ENCODE results near the gene OLIG1.
A peak's percentile ranks its signal among the peaks of the same experiment; 100 is the strongest.

The OLIG1 gene

DNA sequence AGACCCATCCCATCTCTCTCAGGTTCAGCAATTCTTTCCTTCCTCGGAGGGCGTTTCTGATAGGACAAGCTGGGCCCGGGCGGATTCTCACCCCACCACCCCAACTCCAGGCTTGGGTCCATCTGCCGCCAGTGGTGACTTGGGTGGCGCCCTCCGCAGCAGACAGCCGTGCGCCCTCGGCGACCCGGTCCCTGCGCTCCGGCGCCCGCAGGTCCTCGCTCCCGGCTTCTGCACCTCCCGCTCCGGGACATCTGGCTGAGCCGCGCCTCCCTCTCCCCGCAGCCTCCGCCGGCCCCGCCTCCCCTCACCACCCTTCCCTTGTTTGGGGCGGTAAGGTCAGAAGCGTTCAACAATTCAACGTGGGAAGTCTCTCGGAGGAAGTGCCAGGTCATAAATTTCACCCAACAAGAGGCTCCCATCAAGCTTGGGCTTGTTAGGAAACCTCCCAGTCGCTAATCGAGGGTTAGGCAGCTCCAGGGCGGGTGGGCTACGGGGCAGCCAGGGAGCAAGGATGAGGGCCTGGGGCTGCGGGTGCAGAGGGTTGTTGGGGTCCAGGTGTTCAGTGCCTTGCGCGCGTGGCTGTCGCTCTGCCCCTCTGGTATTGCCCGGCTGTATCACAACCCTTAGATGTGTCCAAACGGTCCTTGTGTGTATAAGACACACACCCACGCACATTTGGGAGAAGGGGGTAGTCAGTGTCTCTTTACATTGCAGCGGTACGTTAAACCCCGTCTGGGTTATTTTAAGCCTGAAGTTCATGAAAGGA, 39.8 kb downstream of the OLIG1 start:
- no peaks in the 10 kb centered on the region for H3K9me3 ChIP-seq (ENCODE audit: low read depth, low read length)
- H3K9ac ChIP-seq (ENCODE audit: insufficient read length) = no peak overlapping the region
- DNase-seq (ENCODE audit: low read depth, low spot score) = no peak
- no peak overlapping the region for H3K4me3 ChIP-seq
- no peaks in the 10 kb centered on the region for H3K36me3 ChIP-seq (ENCODE audit: insufficient read depth, low read length)
- H3K27ac ChIP-seq = no peak overlapping the region
- TF ChIP-seq FOXP2 (optimal IDR thresholded peaks at IDR 0.05; ENCODE audit: control extremely low read depth, extremely low read length, insufficient read depth) = no peak
- TF ChIP-seq POLR2AphosphoS5 (IDR thresholded peaks at IDR 0.05; ENCODE audit: borderline replicate concordance, low read depth, low read length) = no peak
- no peak for TF ChIP-seq EZH2 (IDR thresholded peaks at IDR 0.05)

DNA sequence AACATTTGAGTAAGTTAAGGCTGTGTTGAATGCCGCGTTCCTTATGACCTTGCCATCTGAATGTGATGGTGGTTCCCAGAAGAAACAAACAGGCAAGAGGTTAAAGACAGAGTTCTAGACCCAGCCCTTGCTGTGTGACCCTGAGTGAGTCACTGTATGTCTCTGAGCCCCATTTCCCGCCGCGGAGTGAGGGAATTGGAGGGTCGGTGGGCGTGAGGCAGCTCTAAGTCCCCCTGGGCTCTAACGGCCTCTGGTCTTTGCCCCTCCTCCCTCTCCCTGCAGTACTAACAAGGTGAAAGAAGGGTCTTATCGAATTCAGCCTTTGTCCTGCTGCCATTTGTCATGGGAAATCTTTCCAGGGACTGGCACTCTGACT, 40.4 kb downstream of the OLIG1 start:
- DNase-seq (ENCODE audit: low read depth, low spot score) = no peak
- no peak for TF ChIP-seq FOXP2 (optimal IDR thresholded peaks at IDR 0.05; ENCODE audit: control extremely low read depth, extremely low read length, insufficient read depth)
- no peak for TF ChIP-seq POLR2AphosphoS5 (IDR thresholded peaks at IDR 0.05; ENCODE audit: borderline replicate concordance, low read depth, low read length)
- TF ChIP-seq EZH2 (IDR thresholded peaks at IDR 0.05) = no peak
- Histone ChIP-seq H3K4me3 (no peak overlapping the region), H3K9ac (ENCODE audit: insufficient read length) (no peak overlapping the region), H3K9me3 (ENCODE audit: low read depth, low read length) (no peaks in the 10 kb centered on the region), H3K36me3 (ENCODE audit: insufficient read depth, low read length) (no peaks in the 10 kb centered on the region), H3K27ac (no peak overlapping the region)

DNA sequence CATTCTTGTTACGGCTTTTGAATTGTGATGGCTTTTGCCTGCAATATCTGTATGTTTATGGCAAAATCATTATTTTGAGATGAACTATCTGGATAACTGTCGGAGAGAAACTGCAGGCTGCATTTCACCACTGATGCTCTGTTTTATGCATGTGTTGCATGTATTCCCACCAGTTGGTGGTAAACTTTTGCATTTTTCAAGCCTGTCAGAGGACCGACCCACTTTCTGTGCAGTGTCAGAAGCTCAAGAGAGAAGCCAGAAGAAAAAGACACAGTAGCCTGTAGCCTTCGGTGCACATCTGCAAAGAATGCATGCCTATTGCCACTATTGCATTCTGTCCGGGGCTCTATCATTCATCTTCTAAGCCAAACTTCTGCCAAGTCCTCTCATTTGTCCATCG, 41.6 kb downstream of the OLIG1 start:
- Histone ChIP-seq H3K4me3 (no peak overlapping the region), H3K9ac (ENCODE audit: insufficient read length) (no peak overlapping the region), H3K9me3 (ENCODE audit: low read depth, low read length) (no peaks in the 10 kb centered on the region), H3K36me3 (ENCODE audit: insufficient read depth, low read length) (no peaks in the 10 kb centered on the region), H3K27ac (no peak overlapping the region)
- no peak for DNase-seq (ENCODE audit: low read depth, low spot score)
- TF ChIP-seq EZH2 (IDR thresholded peaks at IDR 0.05) (peak; percentile 30), POLR2AphosphoS5 (IDR thresholded peaks at IDR 0.05; ENCODE audit: borderline replicate concordance, low read depth, low read length) (no peak)

DNA sequence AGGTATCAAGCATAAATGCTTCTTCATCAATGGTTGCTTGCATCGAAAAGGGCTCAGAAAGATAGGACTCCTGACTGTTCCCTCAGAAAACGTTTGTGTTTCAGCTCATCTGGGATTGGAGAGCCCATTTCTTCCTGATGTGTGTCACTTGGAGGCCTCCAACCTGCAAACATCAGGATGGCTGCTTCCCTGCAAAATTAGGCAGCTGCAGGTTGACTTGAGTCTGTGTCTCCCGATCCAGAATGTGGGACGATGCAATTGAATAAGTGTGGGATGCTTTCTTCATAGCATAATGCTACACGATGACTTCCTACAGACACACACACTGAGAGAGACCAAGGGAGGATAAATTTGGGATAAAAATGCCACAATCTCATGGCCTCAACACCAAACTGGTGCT, 42.2 kb downstream of the OLIG1 start:
- Histone ChIP-seq H3K9me3 (ENCODE audit: low read depth, low read length) (no peaks in the 10 kb centered on the region), H3K4me3 (no peak overlapping the region), H3K27ac (no peak overlapping the region), H3K36me3 (ENCODE audit: insufficient read depth, low read length) (no peaks in the 10 kb centered on the region), H3K9ac (ENCODE audit: insufficient read length) (no peak overlapping the region)
- TF ChIP-seq FOXP2 (optimal IDR thresholded peaks at IDR 0.05; ENCODE audit: control extremely low read depth, extremely low read length, insufficient read depth) = no peak
- TF ChIP-seq EZH2 (IDR thresholded peaks at IDR 0.05) = no peak
- TF ChIP-seq POLR2AphosphoS5 (IDR thresholded peaks at IDR 0.05; ENCODE audit: borderline replicate concordance, low read depth, low read length) = no peak
- no peak for DNase-seq (ENCODE audit: low read depth, low spot score)

DNA sequence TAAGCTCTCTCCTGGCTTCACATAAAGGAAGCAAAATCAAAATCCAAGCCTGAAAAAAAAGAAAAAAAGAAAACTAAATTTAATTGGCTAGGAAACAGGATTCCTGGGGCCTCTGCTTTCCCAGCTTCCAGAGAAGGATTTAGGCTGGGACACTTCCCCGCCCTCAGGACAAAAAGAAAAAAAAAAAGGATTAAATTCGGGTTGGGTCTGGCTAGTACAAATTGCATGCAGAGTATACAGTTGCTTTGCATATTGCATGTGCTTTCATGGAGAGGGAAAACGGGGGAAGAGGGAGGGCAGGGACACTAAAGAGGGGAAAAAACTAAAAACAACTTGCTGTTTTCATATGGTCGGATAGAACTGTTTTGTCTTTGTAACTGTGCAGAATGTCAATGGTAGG, 42.7 kb downstream of the OLIG1 start:
- Histone ChIP-seq H3K27ac (no peak overlapping the region), H3K9me3 (ENCODE audit: low read depth, low read length) (no peaks in the 10 kb centered on the region), H3K4me3 (no peak overlapping the region), H3K36me3 (ENCODE audit: insufficient read depth, low read length) (no peaks in the 10 kb centered on the region), H3K9ac (ENCODE audit: insufficient read length) (no peak overlapping the region)
- no peak for TF ChIP-seq FOXP2 (optimal IDR thresholded peaks at IDR 0.05; ENCODE audit: control extremely low read depth, extremely low read length, insufficient read depth)
- no peak for TF ChIP-seq EZH2 (IDR thresholded peaks at IDR 0.05)
- TF ChIP-seq POLR2AphosphoS5 (IDR thresholded peaks at IDR 0.05; ENCODE audit: borderline replicate concordance, low read depth, low read length) = no peak
- DNase-seq (ENCODE audit: low read depth, low spot score) = no peak

DNA sequence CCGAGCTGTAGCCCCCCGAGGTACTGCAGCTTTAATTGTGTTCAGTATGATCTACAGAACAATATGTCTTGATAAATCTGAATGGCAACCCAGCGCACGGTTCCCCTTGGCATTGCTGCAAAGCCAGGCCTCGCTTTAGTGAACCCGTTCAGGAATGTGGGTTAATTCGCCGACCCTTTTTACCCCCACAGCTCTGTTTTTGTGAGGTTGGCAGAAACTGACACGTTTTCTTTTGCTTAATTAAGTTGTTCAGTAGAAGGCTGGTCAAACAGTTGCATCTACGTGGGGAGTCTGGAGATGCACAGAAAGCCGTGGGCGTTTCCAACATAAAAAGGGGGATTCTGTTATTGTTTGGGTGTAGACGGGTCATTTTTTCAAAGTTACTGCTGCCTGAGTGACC, 43.2 kb downstream of the OLIG1 start:
- H3K4me3 ChIP-seq = no peak overlapping the region
- no peaks in the 10 kb centered on the region for H3K36me3 ChIP-seq (ENCODE audit: insufficient read depth, low read length)
- H3K9me3 ChIP-seq (ENCODE audit: low read depth, low read length) = no peaks in the 10 kb centered on the region
- no peak for DNase-seq (ENCODE audit: low read depth, low spot score)
- no peak overlapping the region for H3K27ac ChIP-seq
- TF ChIP-seq POLR2AphosphoS5 (IDR thresholded peaks at IDR 0.05; ENCODE audit: borderline replicate concordance, low read depth, low read length) (no peak), FOXP2 (optimal IDR thresholded peaks at IDR 0.05; ENCODE audit: control extremely low read depth, extremely low read length, insufficient read depth) (no peak), EZH2 (IDR thresholded peaks at IDR 0.05) (no peak)
- H3K9ac ChIP-seq (ENCODE audit: insufficient read length) = no peak overlapping the region

DNA sequence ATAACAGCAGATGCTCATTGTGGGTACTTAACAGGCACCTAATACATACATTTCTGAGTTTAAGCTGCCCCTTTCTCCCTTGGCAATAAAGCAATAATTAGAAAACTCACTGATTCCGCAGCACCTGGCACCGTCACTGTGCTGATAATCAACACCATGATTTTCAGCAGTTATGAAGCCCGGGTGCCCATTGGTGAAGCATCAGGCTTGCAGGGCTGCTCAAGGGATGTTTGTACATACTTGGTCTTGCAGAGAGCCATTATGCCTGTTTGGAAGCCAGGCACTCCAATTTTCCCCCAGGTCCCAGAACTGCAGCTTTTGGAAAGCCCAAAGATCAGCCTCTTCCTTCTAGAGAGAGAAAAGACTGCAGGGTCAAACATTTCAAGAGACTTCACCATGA, 44.3 kb downstream of the OLIG1 start:
- H3K9ac ChIP-seq (ENCODE audit: insufficient read length) = no peak overlapping the region
- no peak for TF ChIP-seq POLR2AphosphoS5 (IDR thresholded peaks at IDR 0.05; ENCODE audit: borderline replicate concordance, low read depth, low read length)
- no peak for TF ChIP-seq EZH2 (IDR thresholded peaks at IDR 0.05)
- TF ChIP-seq FOXP2 (optimal IDR thresholded peaks at IDR 0.05; ENCODE audit: control extremely low read depth, extremely low read length, insufficient read depth) = no peak
- no peak overlapping the region for H3K27ac ChIP-seq
- no peak for DNase-seq (ENCODE audit: low read depth, low spot score)
- no peaks in the 10 kb centered on the region for H3K36me3 ChIP-seq (ENCODE audit: insufficient read depth, low read length)
- H3K4me3 ChIP-seq = no peak overlapping the region
- H3K9me3 ChIP-seq (ENCODE audit: low read depth, low read length) = no peaks in the 10 kb centered on the region

DNA sequence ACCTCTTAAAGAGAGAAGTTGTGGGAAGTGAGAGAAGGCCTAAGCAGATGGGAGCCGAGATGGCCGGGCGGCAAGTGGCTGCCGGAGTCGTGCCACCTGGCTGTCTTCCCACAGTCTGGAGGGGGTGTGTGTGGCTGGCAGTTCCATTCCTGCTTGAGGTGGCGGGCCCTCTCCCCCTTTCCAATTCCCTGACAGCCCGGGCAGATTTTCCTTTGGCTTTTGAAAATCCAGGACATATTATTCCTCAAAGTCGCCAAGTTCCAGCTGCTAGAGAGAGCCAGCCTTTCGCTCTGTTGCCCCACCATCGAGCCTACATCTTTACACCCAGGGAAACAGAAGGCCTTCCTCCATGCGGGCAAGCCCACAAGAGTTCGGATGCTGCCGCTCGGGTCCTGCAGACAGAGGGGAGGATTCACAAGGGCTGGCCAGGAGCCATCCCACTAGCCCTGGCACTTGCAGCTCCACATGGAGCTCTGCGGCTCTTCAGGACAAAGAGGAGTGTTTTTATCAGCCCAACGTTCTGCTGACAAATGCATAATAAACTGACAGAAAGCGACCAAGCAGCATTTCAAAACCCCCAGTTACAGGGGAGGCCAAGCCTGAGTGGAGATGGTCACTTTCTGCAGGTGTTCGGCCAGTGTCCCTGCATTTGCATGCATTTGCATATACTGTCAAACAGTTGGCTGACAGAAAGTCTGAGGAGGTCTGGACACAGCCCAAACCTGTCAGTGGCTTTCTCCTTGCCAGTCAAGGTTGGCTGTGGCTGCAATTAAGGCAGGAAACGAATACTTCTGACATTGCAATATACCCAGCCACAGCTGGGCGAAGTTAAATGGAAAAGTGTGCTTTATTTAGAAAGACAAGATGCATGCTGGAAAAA, 45.9 kb downstream of the OLIG1 start:
- Histone ChIP-seq H3K27ac (no peak overlapping the region), H3K4me3 (no peak overlapping the region), H3K36me3 (ENCODE audit: insufficient read depth, low read length) (no peaks in the 10 kb centered on the region), H3K9ac (ENCODE audit: insufficient read length) (no peak overlapping the region), H3K9me3 (ENCODE audit: low read depth, low read length) (no peaks in the 10 kb centered on the region)
- no peak for TF ChIP-seq EZH2 (IDR thresholded peaks at IDR 0.05)
- TF ChIP-seq POLR2AphosphoS5 (IDR thresholded peaks at IDR 0.05; ENCODE audit: borderline replicate concordance, low read depth, low read length) = no peak
- no peak for TF ChIP-seq FOXP2 (optimal IDR thresholded peaks at IDR 0.05; ENCODE audit: control extremely low read depth, extremely low read length, insufficient read depth)
- no peak for DNase-seq (ENCODE audit: low read depth, low spot score)
